Ovary (tissue), 9 donors: ENCODE data around the gene CCNDBP1. TPM values are rescaled to one million over a fixed set of nuclear protein-coding genes. Genes with fewer than 3 reads are reported as not detected.

Experiments
- DNase-seq, 5 donors: peaks; one replicate each; pipeline ENCODE4 v3.0.0-alpha.2; 2019 to 2020
- H3K27ac ChIP-seq, 2 donors: fragments of 200-600 bp; one replicate each; pipeline versions ENCODE4 v1.5.1 to v1.8.0; 2019 to 2022
- H3K27me3 ChIP-seq: fragments of 200-600 bp; one replicate; pipeline ENCODE4 v1.8.0; 2022
- H3K36me3 ChIP-seq: fragments of 200-600 bp; sonication (generic); one replicate; pipeline ENCODE4 v1.5.1; 2019
- H3K4me1 ChIP-seq: one replicate; pipeline ENCODE4 v1.8.1; 2013; ENCODE audit warnings: mild to moderate bottlenecking, moderate library complexity; ENCODE audit not compliant: insufficient read depth
- H3K4me3 ChIP-seq: fragments of 200-600 bp; sonication (generic); one replicate; pipeline ENCODE4 v1.5.1; 2017
- H3K9me3 ChIP-seq, 2 donors: fragments of 200-600 bp in 1 of 2; sonication (generic) in 1 of 2; one replicate each; pipeline versions ENCODE4 v1.5.1 to v1.8.1; 2013 to 2019; ENCODE audit warnings: mild to moderate bottlenecking in 1 of 2, moderate library complexity in 1 of 2
- EP300 ChIP-seq: sonication (generic); formaldehyde crosslinking; IDR thresholded peaks from one replicate; pipeline ENCODE4 v1.6.1; 2017; ENCODE audit warnings: antibody characterized with exemption
- POLR2A ChIP-seq: fragments of 450-650 bp; IDR thresholded peaks from one replicate; pipeline ENCODE4 v1.6.1; 2017; ENCODE audit warnings: antibody characterized with exemption, mild to moderate bottlenecking, moderate library complexity
- WGBS, 3 donors: extraction: QIAGEN DNeasy Blood & Tissue Kit in 1 of 3; methylation state at CpG; one replicate each; pipeline versions ENCODE4 v1.1.5 to v1.1.7; 2013 to 2017; 5-methylcytosine and 5-hydroxymethylcytosine counted together
- intact Hi-C, 4 donors: fragments of 100-400 bp; cut with DNase I; formaldehyde crosslinking; loops; one replicate each; pipeline versions ENCODE4 v1.11.0 to v1.15.1; 2022 to 2023
- polyA plus RNA-seq, 2 donors: library from polyadenylated mRNA; stranded (reverse); fragments of 200-250 nt in 1 of 2; fragments of 350-450 nt in 1 of 2; fragmentation: Illumina TruSeq in 1 of 2; extraction: RNeasy Lipid Tissue Mini Kit (QIAGEN cat#74804) in 1 of 2; gene quantifications; one replicate each; pipeline ENCODE4 v1.2.3, GENCODE V29; 2013 to 2014
- total RNA-seq, 7 donors: library from RNA; depleted of rRNA in 2 of 7; stranded (reverse); fragments of >200 nt in 2 of 7; fragmentation: NEBNext Ultra II Directional in 3 of 7; extraction: Animal tissue kit (Norgen Biotek cat#: 25700) in 3 of 7; gene quantifications; one replicate each; pipeline versions ENCODE4 v1.1.0 to v1.2.4, GENCODE V29; 2016 to 2023
- TF ChIP-seq, protein P1 (sequence below), 3 donors: fragments of 450-650 bp in 2 of 3; fragments of 200-600 bp in 1 of 3; IDR thresholded peaks; one replicate each; pipeline versions ENCODE4 v1.5.1 to v1.8.0; 2016 to 2022; ENCODE audit warnings: antibody characterized with exemption in 3 of 3, mild to moderate bottlenecking in 1 of 3
- donor health status: DM: no; HTN: no; CAD: no; lungs with moderate emphysema.
- donor health status: DM: no; HTN: no; CAD: no.
- donor health status: Bipolar disorder and iron deficiency.
- donor health status: DM: yes; HTN: yes; CAD: no.
- donor health status: DM: no; HTN: no; CAD: no.
- donor health status: DM: yes; HTN: yes; CAD: no.

CCNDBP1 gene
- total and polyA plus RNA-seq, 9 donors, result 25.2 to 69.7 (median 33.7) TPM

DNA sequence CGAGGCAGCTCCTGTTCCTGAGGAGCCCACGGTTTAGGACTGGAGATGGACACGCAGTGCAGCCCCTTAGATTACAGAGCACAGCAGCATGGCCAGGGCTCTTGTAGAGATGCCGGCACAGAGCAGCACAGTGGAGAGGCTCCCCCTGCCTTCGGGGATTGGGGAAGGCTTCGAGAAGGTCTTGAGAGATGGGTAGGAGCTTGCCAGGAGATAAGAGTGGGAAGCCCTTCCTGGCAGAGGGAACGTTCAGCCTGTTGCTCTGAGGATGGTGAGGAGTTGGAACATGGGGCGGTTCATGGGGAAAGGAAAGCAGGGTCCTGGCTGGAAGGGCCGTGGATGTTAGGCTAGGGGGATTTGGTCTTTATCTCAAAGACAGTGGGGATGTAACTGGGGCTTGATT is 25.6 kb downstream of the CCNDBP1 start:
- Histone ChIP-seq H3K36me3 (no peaks in the 10 kb centered on the region), H3K9me3 (no peaks in the 10 kb centered on the region), H3K27me3 (no peaks in the 10 kb centered on the region), H3K27ac (no peak overlapping the region), H3K4me3 (no peak overlapping the region), H3K4me1 (no peaks in the 10 kb centered on the region)
- WGBS, 3 donors, result 69 to 76% (median 71%) methylated on average over 9 of the region's 9 CpGs
- no peak for DNase-seq
- TF ChIP-seq POLR2A, result no peak
- intact Hi-C loops, result no loop called here

DNA sequence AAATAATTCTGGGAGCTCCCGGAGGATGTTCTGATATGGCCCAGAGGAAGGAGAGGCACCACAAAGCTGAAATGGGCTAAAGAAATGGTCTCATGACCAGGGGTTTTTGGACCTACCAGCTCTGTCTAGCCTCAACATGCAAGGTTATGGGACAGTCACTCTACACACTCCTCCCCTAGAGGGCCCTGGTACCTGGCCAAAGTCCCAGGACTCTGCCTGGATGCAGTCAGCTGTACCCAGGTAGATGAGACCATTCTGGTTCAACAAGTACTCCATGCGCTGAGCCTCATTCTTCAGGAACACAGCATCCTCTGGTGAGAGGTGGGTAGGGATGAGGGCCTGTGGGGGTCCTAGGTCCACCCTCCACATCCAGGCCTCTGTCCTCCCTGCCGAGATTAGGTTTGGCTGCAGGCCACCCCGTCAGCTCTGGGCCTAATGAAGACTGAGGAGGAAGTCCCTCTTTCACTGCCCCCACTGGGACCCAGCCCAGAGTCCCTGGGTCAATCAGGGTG is 26.1 kb downstream of the CCNDBP1 start:
- no peaks in the 10 kb centered on the region for H3K4me1 ChIP-seq
- H3K27me3 ChIP-seq, result no peaks in the 10 kb centered on the region
- no peaks in the 10 kb centered on the region for H3K36me3 ChIP-seq
- H3K9me3 ChIP-seq, result no peaks in the 10 kb centered on the region
- no peak overlapping the region for H3K27ac ChIP-seq
- DNase-seq, result no peak
- H3K4me3 ChIP-seq, result no peak overlapping the region
- TF ChIP-seq, protein P1, sequence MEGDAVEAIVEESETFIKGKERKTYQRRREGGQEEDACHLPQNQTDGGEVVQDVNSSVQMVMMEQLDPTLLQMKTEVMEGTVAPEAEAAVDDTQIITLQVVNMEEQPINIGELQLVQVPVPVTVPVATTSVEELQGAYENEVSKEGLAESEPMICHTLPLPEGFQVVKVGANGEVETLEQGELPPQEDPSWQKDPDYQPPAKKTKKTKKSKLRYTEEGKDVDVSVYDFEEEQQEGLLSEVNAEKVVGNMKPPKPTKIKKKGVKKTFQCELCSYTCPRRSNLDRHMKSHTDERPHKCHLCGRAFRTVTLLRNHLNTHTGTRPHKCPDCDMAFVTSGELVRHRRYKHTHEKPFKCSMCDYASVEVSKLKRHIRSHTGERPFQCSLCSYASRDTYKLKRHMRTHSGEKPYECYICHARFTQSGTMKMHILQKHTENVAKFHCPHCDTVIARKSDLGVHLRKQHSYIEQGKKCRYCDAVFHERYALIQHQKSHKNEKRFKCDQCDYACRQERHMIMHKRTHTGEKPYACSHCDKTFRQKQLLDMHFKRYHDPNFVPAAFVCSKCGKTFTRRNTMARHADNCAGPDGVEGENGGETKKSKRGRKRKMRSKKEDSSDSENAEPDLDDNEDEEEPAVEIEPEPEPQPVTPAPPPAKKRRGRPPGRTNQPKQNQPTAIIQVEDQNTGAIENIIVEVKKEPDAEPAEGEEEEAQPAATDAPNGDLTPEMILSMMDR (IDR thresholded peaks at IDR 0.05), result no peak
- TF ChIP-seq EP300 (no peak), POLR2A (no peak)
- 71 to 83% (median 75%) methylated on average over 4 of the region's 4 CpGs for WGBS, 3 donors
- intact Hi-C loops, result no loop called here

DNA sequence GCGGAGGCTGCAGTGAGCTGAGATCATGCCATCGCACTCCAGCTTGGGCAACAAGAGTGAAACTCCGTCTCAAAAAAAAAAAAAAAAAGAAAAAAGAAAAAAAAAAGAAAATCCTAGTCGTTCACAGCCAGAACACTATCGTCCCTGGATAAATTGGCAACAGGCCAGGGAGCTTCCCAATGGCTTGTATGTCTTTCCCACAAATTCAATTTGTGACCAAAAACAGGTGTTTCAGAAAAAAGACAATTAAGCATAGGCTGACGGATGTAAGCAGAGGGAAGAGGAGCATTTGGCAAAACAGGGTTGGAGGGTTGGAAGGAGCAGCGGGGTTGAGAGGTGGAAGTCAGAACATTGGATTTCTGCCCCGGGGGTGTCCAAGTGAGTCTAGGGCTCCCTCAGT is 27.1 kb downstream of the CCNDBP1 start:
- TF ChIP-seq, protein P1 (IDR thresholded peaks at IDR 0.05), result no peak
- no peak for TF ChIP-seq EP300
- no peak for TF ChIP-seq POLR2A
- no peak overlapping the region for H3K27ac ChIP-seq
- 60 to 62% (median 61%) methylated on average over 8 of the region's 8 CpGs for WGBS, 3 donors

DNA sequence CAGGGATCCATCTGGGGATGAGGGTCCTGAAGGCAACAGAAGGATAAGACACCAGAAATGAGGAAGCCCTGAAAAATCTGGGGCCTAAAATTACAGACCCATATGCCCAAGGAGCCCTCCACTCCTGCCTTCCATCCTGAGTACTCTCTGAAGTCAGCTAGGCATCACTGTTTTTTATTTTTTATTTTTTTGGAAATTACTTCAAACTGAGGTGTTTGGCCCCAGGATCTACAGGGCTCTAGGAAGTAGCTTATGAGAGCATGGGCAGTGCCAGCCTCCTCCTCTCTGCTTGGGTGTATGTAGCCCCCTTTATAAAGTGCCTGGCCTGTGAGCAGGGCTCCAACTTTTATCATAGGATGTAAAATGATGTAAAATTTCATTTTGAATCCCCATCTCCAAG is 27.7 kb downstream of the CCNDBP1 start:
- Histone ChIP-seq H3K36me3 (no peaks in the 10 kb centered on the region), H3K27ac (no peak overlapping the region), H3K9me3 (no peaks in the 10 kb centered on the region), H3K4me3 (no peak overlapping the region), H3K27me3 (no peaks in the 10 kb centered on the region), H3K4me1 (no peaks in the 10 kb centered on the region)
- no peak for TF ChIP-seq EP300
- TF ChIP-seq, protein P1 (IDR thresholded peaks at IDR 0.05), result no peak
- no peak for TF ChIP-seq POLR2A
- intact Hi-C loops, result no loop called here
- no peak for DNase-seq

More for the DNA sequence above, 27.1 kb downstream of the CCNDBP1 start:
- H3K4me3 ChIP-seq, result no peak overlapping the region
- intact Hi-C loops, result no loop called here
- H3K36me3 ChIP-seq, result no peaks in the 10 kb centered on the region
- H3K27me3 ChIP-seq, result no peaks in the 10 kb centered on the region
- no peaks in the 10 kb centered on the region for H3K9me3 ChIP-seq
- DNase-seq, result no peak
- H3K4me1 ChIP-seq, result no peaks in the 10 kb centered on the region

DNA sequence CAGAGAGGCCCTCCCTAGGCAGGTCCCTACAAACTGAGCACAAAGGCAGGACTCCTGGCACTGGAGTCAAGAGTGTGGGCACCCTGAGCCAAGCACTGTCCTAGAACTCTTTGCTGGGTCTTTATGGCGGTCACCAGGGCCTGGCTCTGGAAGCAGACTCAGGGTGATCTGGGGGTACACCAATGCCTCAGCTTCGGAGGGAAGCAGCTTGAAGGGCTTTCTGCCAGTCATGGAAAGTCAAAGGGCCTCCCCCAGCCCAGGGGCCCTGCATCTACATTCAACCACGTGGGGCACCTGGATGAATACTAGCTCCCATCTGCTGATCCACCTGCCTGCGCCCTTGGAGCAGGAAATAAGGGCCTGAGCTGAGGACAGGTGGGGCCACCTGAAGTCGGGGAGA is 28.3 kb downstream of the CCNDBP1 start:
- no peak for TF ChIP-seq EP300
- TF ChIP-seq, protein P1 (IDR thresholded peaks at IDR 0.05), result no peak
- no peak for TF ChIP-seq POLR2A
- DNase-seq, result no peak
- no peak overlapping the region for H3K4me3 ChIP-seq
- intact Hi-C loops, result no loop called here
- no peaks in the 10 kb centered on the region for H3K4me1 ChIP-seq
- H3K9me3 ChIP-seq, result no peaks in the 10 kb centered on the region
- 80 to 85% (median 82%) methylated on average over 5 of the region's 5 CpGs for WGBS, 3 donors
- H3K27ac ChIP-seq, result no peak overlapping the region
- H3K36me3 ChIP-seq, result no peaks in the 10 kb centered on the region
- H3K27me3 ChIP-seq, result no peaks in the 10 kb centered on the region
